Activated CD8-positive, alpha-beta T cell treated with anti-CD3 and anti-CD28 coated beads, Interleukin-2, amount 10 ng/mL, durations not matched to agents 7 days and 5 days (primary cell): Measurements from ENCODE around the gene CFAP68. TPM values are rescaled to one million over a fixed set of nuclear protein-coding genes. Genes with fewer than 3 reads are reported as not detected.

Source experiments
- ATAC-seq: fragments of 150-1000 bp; cut with Tn5 transposase; one replicate; pipeline ENCODE4 v1.10.0; 2021; ENCODE audit warnings: moderate library complexity
- CTCF ChIA-PET: fragments of 350-600 bp; sonication (Branson Sonifier 250); formaldehyde crosslinking; loops from one replicate; lab custom pipeline; 2021; ENCODE audit warnings: antibody characterized with exemption; lab: Charles Lee
- POLR2A ChIA-PET: fragments of 350-600 bp; sonication (Branson Sonifier 250); formaldehyde crosslinking; loops from one replicate; lab custom pipeline; 2021; ENCODE audit warnings: antibody characterized with exemption; lab: Charles Lee
- DNase-seq: peaks from one replicate; pipeline ENCODE4 v3.0.0-alpha.2; 2020
- H3K27ac Mint-ChIP-seq: one replicate; pipeline ENCODE4 v1.8.0; 2021; ENCODE audit warnings: mild to moderate bottlenecking, mixed read lengths
- H3K27me3 Mint-ChIP-seq: one replicate; pipeline ENCODE4 v1.8.0; 2021; ENCODE audit warnings: low read depth, mixed read lengths
- H3K36me3 Mint-ChIP-seq: one replicate; pipeline ENCODE4 v1.8.0; 2021; ENCODE audit warnings: low read depth, mixed read lengths
- H3K4me1 Mint-ChIP-seq: one replicate; pipeline ENCODE4 v1.8.0; 2021; ENCODE audit warnings: low read depth, mixed read lengths
- H3K4me3 Mint-ChIP-seq: one replicate; pipeline ENCODE4 v1.8.0; 2021; ENCODE audit warnings: mild to moderate bottlenecking, mixed read lengths
- H3K9me3 Mint-ChIP-seq: one replicate; pipeline ENCODE4 v1.8.0; 2022; ENCODE audit warnings: mixed read lengths; ENCODE audit not compliant: insufficient read depth
- total RNA-seq, 2 experiments: library from RNA; stranded (reverse); gene quantifications; one replicate each; pipeline ENCODE4 v1.2.3, GENCODE V29; 2021

CFAP68 gene
- total RNA-seq, 2 experiments from 2014 or later, result 17.8 to 18.3 TPM

DNA sequence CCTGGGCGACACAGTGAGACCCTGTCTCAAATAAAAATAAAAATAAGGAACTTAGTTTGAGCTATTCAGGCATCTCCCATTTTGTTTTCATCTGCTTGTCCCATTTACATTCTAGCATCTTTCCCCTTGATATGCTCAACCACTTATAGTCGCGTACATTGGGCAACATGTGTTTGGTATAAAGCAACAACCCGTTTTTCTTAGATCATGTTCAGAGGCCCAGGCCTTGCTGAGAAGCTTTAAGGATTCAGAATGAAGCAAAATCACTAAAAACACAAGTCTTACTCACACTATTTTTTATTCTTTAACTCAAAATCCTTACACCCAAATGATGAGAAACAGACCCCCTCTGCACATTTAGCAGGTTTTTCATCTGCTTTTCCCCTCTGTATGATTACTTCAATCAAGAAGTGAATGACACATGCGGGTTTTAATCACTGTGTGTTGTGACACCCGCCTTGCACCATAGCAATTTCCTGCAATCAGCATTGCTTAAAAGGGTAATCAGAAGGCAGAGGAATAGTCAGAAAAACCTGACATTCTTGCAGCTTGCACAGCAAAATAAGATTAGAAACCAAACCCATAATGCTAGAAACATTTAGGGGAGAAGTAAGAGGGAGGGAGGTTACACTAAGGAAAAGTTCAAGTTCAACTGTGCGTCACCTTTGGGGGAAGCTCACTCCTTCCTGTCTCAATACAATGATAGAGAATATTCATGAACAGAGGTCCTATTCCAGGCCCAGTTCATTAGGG lies 33.9 kb upstream of the CFAP68 start:
- no peak overlapping the region for H3K27ac Mint-ChIP-seq
- ChIA-PET POLR2A (no interaction called here), CTCF (interaction anchor here (0.7 to 2.0 kb wide), 6 partner anchors 13 to 391 kb away, joined by 3 to 8 read pairs (median 4); no protein-coding TSS in a partner anchor)
- no peak for ATAC-seq
- DNase-seq, result no peak
- H3K9me3 Mint-ChIP-seq, result no peaks in the 10 kb centered on the region
- H3K4me1 Mint-ChIP-seq, result peaks cover 3% of the 10 kb centered on the region
- H3K4me3 Mint-ChIP-seq, result no peak overlapping the region
- no peaks in the 10 kb centered on the region for H3K27me3 Mint-ChIP-seq
- H3K36me3 Mint-ChIP-seq, result peaks cover 31% of the 10 kb centered on the region

DNA sequence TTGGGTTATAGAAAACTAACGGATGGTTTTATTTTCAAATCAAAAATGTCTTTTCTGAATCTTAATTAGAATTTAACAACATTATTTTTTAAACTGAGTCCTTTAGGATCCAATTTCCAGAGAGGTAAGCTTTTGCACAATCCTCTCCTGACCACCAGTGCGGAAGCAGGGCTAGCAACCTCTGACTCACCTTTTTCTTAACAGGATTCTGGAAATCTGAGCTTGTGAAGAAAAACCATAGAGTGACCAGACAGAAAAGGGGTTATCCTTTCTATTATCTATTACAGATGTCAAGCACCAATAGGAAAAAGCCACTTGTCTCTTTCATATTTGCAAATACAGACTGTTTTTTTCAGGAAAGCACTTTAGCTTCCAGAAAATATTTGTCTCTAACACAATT lies 33.3 kb upstream of the CFAP68 start:
- ChIA-PET CTCF (interaction anchor here (0.7 to 2.0 kb wide), 6 partner anchors 15 to 391 kb away, joined by 3 to 8 read pairs (median 4); no protein-coding TSS in a partner anchor), POLR2A (no interaction called here)
- ATAC-seq, result no peak
- Mint-ChIP-seq H3K27me3 (no peaks in the 10 kb centered on the region), H3K27ac (no peak overlapping the region), H3K36me3 (peaks cover 34% of the 10 kb centered on the region), H3K4me3 (no peak overlapping the region), H3K4me1 (peaks cover 3% of the 10 kb centered on the region), H3K9me3 (no peaks in the 10 kb centered on the region)
- DNase-seq, result no peak

- H3K9me3 Mint-ChIP-seq, result no peaks in the 10 kb centered on the region
- POLR2A ChIA-PET, result interaction anchor here (1.0 kb wide), 1 partner anchor 24 kb away, joined by 3 read pairs; no protein-coding TSS in a partner anchor
These were observed 32.7 kb upstream of the CFAP68 start for GRCh38 chr11:111846636-111847035.

GRCh38 chr11:111849631-111850030 lies 29.7 kb upstream of the CFAP68 start:
- H3K36me3 Mint-ChIP-seq, result peaks cover 50% of the 10 kb centered on the region
- ChIA-PET CTCF (interaction anchor here (1.0 to 1.2 kb wide), 4 partner anchors 8 to 296 kb away, joined by 3 to 4 read pairs (median 3); no protein-coding TSS in a partner anchor), POLR2A (no interaction called here)
- H3K27ac Mint-ChIP-seq, result no peak overlapping the region
- DNase-seq (no peak), ATAC-seq (no peak)
- no peaks in the 10 kb centered on the region for H3K9me3 Mint-ChIP-seq
- no peaks in the 10 kb centered on the region for H3K4me1 Mint-ChIP-seq
- no peaks in the 10 kb centered on the region for H3K27me3 Mint-ChIP-seq
- no peak overlapping the region for H3K4me3 Mint-ChIP-seq

More at GRCh38 chr11:111846636-111847035, 32.7 kb upstream of the CFAP68 start:
- DNase-seq, result no peak
- no peak for ATAC-seq
- Mint-ChIP-seq H3K27me3 (no peaks in the 10 kb centered on the region), H3K4me3 (no peak overlapping the region), H3K4me1 (no peaks in the 10 kb centered on the region), H3K27ac (no peak overlapping the region), H3K36me3 (peaks cover 36% of the 10 kb centered on the region)
- CTCF ChIA-PET, result interaction anchor here (1.0 to 2.0 kb wide), 5 partner anchors 14 to 263 kb away, joined by 3 to 8 read pairs (median 4); no protein-coding TSS in a partner anchor

- CTCF ChIA-PET, result interaction anchor here (1.2 to 2.2 kb wide), 5 partner anchors 9 to 20 kb away, joined by 3 to 13 read pairs (median 5); partner anchors contain the start of gene ALG9
- no peak for DNase-seq
- POLR2A ChIA-PET, result no interaction called here
- peaks cover 54% of the 10 kb centered on the region for H3K36me3 Mint-ChIP-seq
- H3K9me3 Mint-ChIP-seq, result no peaks in the 10 kb centered on the region
- no peaks in the 10 kb centered on the region for H3K27me3 Mint-ChIP-seq
- no peak for ATAC-seq
- H3K27ac Mint-ChIP-seq, result no peak overlapping the region
- H3K4me1 Mint-ChIP-seq, result no peaks in the 10 kb centered on the region
- H3K4me3 Mint-ChIP-seq, result no peak overlapping the region
These were observed 28.3 kb upstream of the CFAP68 start for GRCh38 chr11:111851067-111851466.

DNA sequence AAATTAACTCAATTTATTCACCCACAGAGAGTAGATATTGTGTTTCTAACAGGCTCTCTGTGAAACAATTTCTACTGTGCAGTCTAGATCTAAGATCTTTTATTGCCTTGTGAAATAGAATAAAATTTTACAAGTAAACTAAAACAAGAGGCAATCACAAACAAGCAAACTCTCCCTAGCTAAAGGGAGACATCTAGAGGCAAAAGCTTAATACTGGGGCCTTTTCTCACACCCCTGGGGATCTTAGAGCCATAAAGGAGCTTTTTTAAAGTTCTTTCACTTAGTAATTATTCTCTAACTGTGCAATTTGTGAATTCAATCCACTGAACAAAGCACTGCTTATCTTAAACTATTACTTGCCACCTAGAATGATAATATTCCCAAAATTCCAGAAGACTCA lies 27.7 kb upstream of the CFAP68 start:
- Mint-ChIP-seq H3K4me1 (no peaks in the 10 kb centered on the region), H3K27me3 (no peaks in the 10 kb centered on the region), H3K27ac (no peak overlapping the region), H3K9me3 (no peaks in the 10 kb centered on the region), H3K4me3 (no peak overlapping the region), H3K36me3 (peaks cover 50% of the 10 kb centered on the region)
- no peak for DNase-seq
- no peak for ATAC-seq
- CTCF ChIA-PET, result interaction anchor here (0.9 to 2.2 kb wide), 6 partner anchors 10 to 266 kb away, joined by 3 to 13 read pairs (median 4); partner anchors contain the start of gene ALG9
- POLR2A ChIA-PET, result no interaction called here

GRCh38 chr11:111852103-111852502 lies 27.2 kb upstream of the CFAP68 start:
- ChIA-PET POLR2A (no interaction called here), CTCF (interaction anchor here (0.9 to 2.2 kb wide), 5 partner anchors 10 to 266 kb away, joined by 3 to 13 read pairs (median 5); partner anchors contain the start of gene ALG9)
- H3K4me3 Mint-ChIP-seq, result no peak overlapping the region
- no peaks in the 10 kb centered on the region for H3K4me1 Mint-ChIP-seq
- peaks cover 50% of the 10 kb centered on the region for H3K36me3 Mint-ChIP-seq
- H3K27me3 Mint-ChIP-seq, result no peaks in the 10 kb centered on the region
- DNase-seq (no peak), ATAC-seq (no peak)
- H3K9me3 Mint-ChIP-seq, result no peaks in the 10 kb centered on the region
- no peak overlapping the region for H3K27ac Mint-ChIP-seq

GRCh38 chr11:111855506-111855905 lies 23.8 kb upstream of the CFAP68 start:
- no peaks in the 10 kb centered on the region for H3K9me3 Mint-ChIP-seq
- no peak overlapping the region for H3K27ac Mint-ChIP-seq
- no peaks in the 10 kb centered on the region for H3K4me1 Mint-ChIP-seq
- no peaks in the 10 kb centered on the region for H3K27me3 Mint-ChIP-seq
- ATAC-seq (no peak), DNase-seq (no peak)
- H3K36me3 Mint-ChIP-seq, result peaks cover 39% of the 10 kb centered on the region
- H3K4me3 Mint-ChIP-seq, result no peak overlapping the region
- ChIA-PET CTCF (interaction anchor here (0.6 to 1.7 kb wide), 5 partner anchors 12 to 126 kb away, joined by 3 to 4 read pairs (median 4); partner anchors contain the start of gene ALG9), POLR2A (no interaction called here)

GRCh38 chr11:111860257-111860656 lies 19.1 kb upstream of the CFAP68 start:
- Mint-ChIP-seq H3K4me3 (no peak overlapping the region), H3K4me1 (no peaks in the 10 kb centered on the region), H3K36me3 (peaks cover 31% of the 10 kb centered on the region), H3K27ac (no peak overlapping the region), H3K9me3 (no peaks in the 10 kb centered on the region), H3K27me3 (no peaks in the 10 kb centered on the region)
- no peak for ATAC-seq
- POLR2A ChIA-PET, result interaction anchor here (2.6 kb wide), 1 partner anchor 10 kb away, joined by 6 read pairs; no protein-coding TSS in a partner anchor
- CTCF ChIA-PET, result interaction anchor here (0.8 to 1.6 kb wide), 3 partner anchors 10 to 18 kb away, joined by 3 to 4 read pairs (median 4); no protein-coding TSS in a partner anchor
- DNase-seq, result no peak

DNA sequence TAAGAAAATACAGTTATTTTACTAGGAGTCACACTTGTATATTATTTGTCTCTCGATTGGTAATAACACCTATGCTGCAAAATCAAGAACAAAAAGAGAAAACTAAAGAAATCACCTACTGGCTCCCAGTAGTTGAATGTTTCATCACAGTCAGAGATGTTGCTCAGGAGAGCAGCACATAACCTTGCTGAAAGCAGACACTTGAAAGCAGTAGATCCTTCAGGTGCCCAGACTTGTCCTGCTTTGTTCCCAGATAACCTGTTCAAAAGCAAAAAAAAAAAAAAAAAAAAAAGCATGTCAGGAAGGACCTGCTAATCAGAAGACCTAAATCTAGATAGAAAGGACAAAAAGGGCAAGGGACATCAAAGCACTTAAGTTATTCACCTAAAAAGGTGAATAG lies 9.2 kb upstream of the CFAP68 start:
- Mint-ChIP-seq H3K9me3 (no peaks in the 10 kb centered on the region), H3K4me1 (peaks cover 23% of the 10 kb centered on the region), H3K27ac (no peak overlapping the region), H3K4me3 (peak overlapping the region; percentile 49), H3K36me3 (peaks cover 36% of the 10 kb centered on the region), H3K27me3 (no peaks in the 10 kb centered on the region)
- DNase-seq, result no peak
- ChIA-PET CTCF (interaction anchor here (0.6 to 2.4 kb wide), 11 partner anchors 9 to 410 kb away, joined by 3 to 14 read pairs (median 4); no protein-coding TSS in a partner anchor), POLR2A (interaction anchor here (0.6 to 3.0 kb wide), 7 partner anchors 10 to 142 kb away, joined by 3 to 21 read pairs (median 4); no protein-coding TSS in a partner anchor)
- no peak for ATAC-seq

DNA sequence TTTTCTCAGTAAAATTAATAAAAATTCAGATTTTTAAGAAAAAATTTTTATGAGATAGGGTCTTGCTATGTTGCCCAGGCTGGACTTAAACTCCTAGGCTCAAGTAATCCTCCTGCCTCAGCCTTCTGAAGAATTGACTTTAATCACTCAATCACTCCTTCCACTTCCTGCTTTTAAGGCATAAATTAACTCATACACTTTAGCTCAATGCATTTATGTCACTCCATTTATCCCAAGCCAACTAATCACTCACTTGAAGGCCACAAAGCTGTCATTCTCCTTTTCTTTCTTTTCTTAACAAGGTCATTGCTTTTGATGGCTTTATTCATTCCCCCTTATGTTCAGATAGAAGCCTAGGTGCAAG lies 8.8 kb upstream of the CFAP68 start:
- POLR2A ChIA-PET, result interaction anchor here (0.6 to 3.0 kb wide), 6 partner anchors 10 to 143 kb away, joined by 3 to 21 read pairs (median 4); no protein-coding TSS in a partner anchor

More for the DNA sequence above, 8.8 kb upstream of the CFAP68 start:
- H3K36me3 Mint-ChIP-seq, result peaks cover 33% of the 10 kb centered on the region
- H3K9me3 Mint-ChIP-seq, result no peaks in the 10 kb centered on the region
- ATAC-seq (peak; percentile 6), DNase-seq (no peak)
- peak overlapping the region; percentile 90 for H3K27ac Mint-ChIP-seq
- H3K4me1 Mint-ChIP-seq, result peaks cover 23% of the 10 kb centered on the region
- CTCF ChIA-PET, result interaction anchor here (0.6 to 2.4 kb wide), 13 partner anchors 9 to 410 kb away, joined by 3 to 14 read pairs (median 4); no protein-coding TSS in a partner anchor
- H3K27me3 Mint-ChIP-seq, result no peaks in the 10 kb centered on the region
- peak overlapping the region; percentile 89 for H3K4me3 Mint-ChIP-seq
